ENCODE results near the gene AGPAT1. TPM values are rescaled to one million over a fixed set of nuclear protein-coding genes. Genes with fewer than 3 reads are reported as not detected.

AGPAT1 gene, protein sequence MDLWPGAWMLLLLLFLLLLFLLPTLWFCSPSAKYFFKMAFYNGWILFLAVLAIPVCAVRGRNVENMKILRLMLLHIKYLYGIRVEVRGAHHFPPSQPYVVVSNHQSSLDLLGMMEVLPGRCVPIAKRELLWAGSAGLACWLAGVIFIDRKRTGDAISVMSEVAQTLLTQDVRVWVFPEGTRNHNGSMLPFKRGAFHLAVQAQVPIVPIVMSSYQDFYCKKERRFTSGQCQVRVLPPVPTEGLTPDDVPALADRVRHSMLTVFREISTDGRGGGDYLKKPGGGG
- 17.3 and 24.0 TPM in 2 replicates for total RNA-seq

DNA sequence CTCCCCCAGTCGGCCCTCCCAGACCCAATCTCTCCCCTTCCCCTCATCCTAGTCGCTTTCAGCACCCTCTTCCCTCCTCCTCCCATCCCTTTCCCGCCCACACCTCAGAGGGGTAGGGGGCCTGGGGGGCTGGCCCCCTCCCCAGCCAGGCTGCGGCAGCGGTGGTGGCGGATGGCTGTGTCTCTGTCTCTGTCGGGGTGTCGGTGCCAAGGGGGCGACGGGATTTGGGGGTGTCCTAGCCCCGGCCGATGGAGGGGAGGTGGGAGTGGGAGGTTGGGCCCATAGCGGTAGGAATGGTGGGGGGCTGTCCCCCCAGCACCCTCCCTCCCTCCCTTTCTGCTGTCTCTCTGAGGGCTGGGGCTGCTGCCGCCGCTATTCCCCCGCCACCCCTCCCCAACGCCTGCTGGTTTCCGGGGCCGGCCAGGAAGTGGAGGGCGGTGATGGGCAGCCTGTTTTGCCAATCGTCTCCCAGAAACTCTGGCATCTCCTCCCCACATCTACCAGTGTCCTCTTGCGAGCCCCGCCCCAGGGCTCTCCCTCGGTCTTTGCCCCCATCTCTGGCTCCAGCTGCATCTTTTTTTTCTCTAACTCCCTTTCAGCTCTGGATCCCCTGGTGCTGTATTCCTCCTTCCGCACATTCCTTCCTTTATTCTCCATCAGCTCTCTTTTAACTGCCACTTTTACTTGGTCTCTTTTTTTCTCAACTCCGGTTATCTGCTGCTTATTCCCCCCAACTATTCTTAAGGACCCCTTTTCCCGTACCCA lies at the start of gene AGPAT1:
Gene AGPAT1, minus strand, starts transcription at position 374 of the 765 bp plus-strand sequence. CDS start 4,588 bp downstream, outside the sequence.

DNA sequence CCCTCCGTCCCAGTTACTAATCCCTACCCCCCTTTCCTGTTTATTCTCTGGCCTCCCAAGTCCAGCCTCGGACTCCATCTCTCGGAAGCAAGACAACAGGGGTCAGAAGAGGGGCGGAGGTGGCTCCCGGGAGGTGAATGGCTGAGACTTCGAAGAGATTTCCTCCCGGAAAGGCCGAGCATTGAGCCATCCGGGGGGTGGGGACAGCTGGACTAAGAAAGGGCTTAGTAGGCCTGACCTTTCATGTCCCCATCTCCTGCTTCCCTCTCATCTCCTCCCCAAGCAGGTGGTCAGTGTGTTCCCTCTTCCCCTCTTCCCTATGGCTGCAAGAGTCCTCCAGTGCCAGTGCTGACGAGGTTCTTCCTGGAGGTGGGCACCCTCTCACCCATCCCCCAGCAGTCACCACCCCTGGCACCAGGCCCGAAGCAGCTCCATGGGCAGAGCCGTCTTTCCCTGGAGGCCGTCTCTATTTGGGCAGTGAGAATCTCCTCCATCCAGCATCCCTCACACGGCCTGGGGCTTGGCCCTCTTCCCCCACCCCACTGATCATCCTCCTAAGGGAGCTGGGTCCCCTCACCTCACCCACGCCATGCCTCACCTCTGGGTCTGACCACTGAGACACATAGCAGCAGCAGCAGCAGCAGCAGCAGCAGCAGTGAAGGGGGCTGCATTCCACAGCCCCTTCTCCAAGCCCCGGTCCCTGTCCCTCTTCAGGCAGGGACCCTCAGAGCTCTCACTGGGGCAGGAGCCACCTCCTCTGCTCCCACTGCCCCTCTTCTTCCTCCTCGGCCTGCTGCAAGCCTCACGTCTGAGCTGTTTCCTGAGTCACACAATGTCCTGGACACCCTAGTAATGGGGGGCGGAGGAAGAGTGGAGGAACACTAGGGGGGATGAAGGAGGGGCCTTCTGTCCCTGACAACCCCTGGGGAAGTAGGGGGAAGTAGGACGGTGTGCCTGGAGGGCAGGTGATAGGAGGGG lies 47.7 kb upstream of the AGPAT1 start, which contains the start of gene NOTCH4:
Gene NOTCH4, minus strand, starts transcription at position 810 of the 978 bp plus-strand sequence. Its CDS starts 139 bp downstream, at position 671.

DNA sequence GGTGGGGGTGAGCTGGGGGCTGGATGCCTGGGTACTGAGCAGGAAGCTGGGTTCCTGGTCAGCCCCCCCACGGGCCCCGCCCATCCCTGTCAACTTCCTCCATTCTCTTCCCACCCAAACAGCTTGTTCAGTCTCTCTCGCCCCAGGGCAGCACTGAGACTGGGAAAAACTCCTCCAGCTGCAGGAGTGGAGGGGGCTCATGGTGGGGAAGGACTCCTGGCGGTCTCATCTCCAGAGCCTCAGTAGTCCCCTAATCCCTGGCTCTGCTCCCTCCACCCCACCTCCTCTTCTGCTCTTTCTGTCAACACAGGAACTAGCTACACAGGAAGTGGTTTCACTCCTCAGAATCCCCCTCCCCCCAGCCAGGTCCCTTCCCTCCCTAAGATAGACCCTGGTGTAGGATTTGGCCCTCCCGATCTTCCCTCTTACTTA lies 16.7 kb upstream of the AGPAT1 start, which contains the start of gene GPSM3:
Gene GPSM3, minus strand, starts transcription at position 36 of the 432 bp plus-strand sequence. CDS start 130 bp downstream, outside the sequence.

DNA sequence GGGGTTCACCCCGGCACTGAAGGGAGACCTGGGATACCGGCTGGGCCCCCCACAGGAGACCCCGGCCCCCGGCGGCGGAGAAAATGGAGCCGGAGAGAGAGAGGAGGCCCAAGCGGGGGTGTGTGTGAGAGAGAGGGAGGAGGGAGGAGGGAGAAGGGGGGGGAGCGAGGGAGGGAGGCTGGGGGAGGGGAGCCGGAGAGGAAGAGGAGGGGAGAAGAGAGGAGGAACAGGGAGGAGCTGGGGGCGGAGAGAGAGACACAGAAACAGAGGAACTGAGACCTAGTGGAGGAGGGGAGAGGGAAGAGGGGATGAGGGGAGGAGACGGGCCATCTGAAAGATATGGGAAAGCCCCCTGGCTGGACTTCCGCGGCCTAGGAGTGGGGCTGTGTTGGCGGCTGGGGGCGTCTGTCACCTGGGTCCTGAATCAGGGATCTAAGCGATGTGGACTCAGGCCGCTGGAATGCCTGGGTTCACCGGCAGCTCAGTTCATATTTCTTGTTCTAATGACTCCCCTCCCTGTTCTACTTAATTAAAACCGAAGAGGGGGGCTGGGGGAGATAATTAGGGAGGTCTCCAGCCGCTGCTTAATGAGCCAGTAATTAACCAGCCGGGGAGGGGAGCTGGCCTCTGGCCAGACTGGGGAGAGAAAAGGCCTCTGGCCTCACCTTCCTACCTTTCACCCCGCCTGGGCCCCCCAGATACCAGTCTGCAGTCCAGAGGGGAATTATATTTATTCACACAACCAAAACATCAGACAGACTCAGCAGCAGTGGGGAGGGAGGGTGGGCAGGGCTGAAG lies 14.4 kb upstream of the AGPAT1 start, which contains the start of gene PBX2:
Gene PBX2, minus strand, starts transcription at position 149 of the 798 bp plus-strand sequence. CDS start 287 bp downstream, outside the sequence.

DNA sequence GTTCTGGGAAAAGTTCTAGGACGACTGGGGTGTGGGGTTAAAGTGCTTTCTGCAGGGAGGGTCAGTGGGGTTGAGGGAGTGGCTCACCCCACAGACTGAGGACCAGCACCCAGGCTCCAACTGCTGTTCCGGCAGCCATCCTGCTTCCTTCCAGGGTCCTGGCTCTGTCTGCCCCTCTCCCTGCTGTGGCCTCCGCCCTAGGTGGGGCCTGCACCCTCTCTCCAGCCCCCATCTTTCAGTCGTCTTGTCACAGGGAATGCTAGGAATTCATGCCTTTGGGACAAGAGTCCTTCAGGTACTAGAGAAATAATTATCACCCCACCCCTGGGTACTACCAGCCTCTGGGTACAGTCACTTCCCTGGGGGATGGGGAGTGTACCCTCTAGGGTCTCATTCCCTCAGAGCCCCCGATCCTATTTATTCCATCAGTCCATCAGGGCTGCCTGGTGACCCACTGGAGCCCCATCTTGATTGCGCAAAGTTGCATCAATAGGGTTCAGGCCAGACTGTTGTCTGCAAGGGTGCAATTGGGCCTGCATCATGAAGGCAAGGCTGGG lies 8.3 kb upstream of the AGPAT1 start, which contains the start of gene AGER:
Gene AGER, minus strand, starts transcription at position 170 of the 557 bp plus-strand sequence. Its CDS starts 31 bp downstream, at position 139.

DNA sequence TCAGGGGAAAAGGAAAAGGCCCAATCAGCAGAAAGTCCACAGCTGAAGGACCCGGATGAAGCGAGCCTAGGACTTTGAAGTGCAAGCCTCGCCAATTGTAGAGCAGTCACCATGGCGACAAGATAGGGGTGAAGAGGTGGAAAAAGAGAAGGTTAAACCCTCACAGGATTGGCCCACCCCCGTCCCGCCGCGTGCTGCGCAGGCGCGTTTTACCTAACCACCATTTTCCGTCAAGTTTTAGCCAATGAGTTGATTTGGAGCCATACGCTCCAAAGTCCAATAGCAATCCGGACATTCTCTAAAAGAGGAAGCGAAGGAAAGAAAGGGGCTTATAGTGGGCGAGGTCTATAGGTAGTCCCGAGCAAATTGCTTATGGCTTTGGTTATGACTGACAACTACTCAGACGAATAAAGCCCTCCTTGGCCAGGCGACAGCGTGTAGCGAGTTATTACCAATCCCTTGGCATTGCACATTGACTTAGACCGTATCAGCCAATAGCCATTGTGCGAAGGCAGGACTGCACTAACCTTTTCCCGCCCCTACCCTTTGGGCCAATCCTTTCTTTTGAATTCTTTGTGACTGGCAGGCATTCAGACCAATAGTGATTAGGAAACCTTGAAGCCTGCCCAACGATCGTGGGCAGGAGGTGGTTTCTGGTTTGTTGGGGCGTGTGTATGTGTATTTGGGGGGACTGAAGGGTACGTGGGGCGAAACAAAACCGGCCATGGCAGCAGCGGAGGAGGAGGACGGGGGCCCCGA lies 2.1 kb upstream of the AGPAT1 start, which contains the start of gene RNF5:
Gene RNF5, plus strand, starts transcription at position 618 of the 759 bp plus-strand sequence. Its CDS starts 107 bp downstream, at position 725.

DNA sequence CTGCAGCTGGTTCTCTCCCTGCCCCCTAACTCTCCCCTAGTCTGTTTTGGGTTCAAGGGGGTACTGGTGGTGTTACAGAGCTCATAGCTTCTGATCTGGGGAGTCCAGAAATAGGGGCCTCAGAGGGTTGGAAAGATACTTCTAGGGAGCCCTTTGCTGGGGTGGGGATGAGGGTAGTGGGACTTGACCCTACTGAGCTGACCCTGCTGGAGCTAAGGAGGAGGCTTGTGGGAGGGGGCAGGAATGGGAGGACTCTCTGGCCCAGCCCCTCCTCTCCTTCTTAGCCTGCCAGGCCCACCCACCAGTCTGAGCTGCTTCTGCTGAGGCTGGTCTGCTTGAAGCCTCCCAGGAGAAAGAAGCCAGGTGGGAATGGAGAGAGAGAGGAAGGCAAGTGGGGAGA lies 11.6 kb downstream of the AGPAT1 start, which contains the start of gene EGFL8:
Gene EGFL8, plus strand, starts transcription at position 301 of the 400 bp plus-strand sequence. CDS start 1,571 bp downstream, outside the sequence.

DNA sequence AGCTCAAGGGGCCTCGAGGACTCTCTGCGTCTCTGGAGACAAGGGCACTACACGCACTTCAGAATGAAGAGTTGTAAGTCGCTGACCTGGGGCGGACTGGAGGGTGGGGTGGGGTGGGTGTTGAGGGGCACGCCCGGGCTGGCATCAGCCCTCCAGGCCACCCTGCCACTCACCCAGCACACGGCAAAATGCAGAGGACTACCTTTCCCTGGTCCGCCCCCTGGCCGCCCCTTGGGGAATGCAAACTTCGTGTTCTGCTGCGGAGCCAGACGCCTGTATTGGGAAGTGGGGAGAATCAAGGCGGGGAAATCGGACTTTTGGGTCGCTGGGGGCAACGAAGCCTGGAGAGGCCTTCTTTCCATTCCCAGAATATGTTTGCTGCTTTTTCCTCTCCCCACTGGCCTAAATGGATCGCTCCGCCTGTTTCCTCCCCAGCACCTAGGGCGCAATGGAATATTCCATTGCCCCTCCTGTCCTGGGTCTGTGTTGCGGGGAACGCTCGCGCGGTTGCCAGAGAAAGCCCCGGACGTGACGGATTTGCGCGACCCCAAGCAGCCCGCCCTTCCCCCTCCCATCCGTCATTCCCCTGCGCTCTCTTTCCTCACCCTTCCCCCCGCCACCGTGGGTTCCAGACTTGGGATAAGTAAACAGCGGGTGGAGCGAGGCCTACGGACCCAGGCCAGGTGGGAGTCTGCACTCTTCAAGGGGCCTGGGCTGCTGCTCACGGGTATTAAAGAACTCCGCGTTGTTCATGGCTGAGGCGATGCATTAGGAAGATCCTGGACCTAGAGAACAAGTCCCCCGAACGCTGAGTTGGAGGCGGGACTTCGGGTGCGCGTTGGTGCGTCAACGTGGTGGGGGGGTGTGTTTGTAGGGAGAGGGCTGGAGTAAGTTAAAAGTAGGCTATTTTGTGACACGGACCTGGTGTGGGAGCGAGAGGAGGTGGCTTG lies 22.0 kb downstream of the AGPAT1 start, which contains the start of gene PPT2:
Gene PPT2, plus strand, starts transcription at position 578 of the 950 bp plus-strand sequence. CDS start 454 bp downstream, outside the sequence.

DNA sequence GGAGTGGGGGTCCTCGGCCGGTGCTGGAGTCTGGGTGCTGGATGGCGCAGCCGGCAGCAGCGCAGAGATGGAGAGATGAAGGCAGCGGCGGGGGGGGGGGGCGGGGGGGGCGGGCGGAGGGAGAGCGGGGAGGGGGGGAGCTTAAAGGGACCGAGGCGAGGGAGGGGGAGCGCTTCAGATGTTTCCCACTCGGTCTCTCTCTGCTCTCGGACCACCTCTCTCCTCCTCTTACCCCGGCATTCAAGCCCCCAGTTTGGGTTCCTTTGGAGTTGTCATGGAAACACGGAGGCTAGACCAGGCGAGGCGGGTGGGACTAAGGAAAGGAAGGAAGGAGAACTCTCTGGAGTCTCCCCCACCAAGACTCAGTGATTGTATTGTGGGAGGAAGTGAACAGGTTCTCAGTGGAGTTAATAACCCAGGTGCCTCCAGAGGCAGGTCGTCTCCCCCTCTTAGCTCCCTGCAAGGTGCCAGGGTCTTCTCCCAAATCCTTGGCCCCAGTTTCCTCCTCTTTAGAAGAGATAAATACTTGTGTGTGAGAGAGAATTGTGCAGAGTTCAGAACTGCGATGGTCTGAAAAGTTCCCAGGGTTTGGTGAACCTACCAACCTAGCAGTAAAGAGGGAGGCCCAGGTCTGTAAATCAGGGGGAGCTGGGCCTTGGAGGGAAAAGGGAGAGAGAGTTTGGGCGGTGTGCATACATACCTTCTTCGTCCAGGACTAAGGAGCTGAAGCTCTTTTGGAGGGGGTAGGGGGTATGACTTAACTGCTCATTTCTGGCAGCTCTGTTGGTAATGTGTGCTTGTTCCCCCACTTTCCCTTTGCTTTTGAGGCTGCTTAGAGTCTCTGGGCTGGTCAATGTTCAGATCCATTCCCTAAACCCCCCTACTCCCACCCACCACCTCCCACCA lies 23.8 kb downstream of the AGPAT1 start, which contains the start of gene PRRT1:
Gene PRRT1, minus strand, starts transcription at position 77 of the 906 bp plus-strand sequence. CDS start 112 bp downstream, outside the sequence.

DNA sequence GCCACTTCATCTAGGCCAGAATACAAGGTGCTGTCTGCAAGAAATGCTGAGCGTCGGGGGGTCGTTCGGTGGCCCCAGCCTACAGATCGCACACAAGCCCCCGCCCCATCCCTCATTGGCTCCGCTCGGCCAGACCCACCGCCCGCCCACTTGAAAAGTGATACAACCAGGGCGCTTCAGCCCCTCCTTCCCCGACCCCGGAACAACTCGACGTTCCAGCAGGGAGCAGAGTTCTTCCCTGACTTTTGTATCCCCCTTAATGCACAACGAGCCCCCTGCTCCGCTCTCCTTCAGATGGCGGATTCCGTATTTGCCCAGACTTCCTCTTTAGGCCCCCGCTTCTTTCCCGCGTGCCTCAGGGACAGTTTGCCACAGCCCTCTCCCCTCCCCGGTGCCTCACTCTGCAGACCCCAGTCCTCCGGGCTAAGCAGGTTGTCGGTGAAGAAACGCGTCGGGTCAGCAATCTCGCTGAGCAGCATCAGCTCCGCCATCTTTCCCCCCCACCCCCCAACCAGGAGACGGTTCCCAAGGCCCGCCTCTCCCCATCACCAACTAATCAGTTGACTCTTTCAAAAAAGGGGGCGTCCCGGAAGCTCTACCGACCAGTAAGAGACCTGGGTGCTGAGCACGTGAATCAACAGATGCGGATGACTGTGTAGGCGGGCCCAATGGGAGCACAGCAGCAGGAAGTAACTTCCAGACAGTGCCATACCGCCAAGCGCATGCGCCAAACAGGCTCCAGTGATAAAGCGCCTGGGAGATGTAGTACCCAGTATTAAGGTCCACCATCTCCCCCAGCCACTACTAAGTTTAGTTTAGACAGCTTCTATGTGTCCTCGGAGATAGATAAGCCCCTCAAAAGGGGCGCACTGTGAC lies 47.9 kb downstream of the AGPAT1 start, which contains the start of gene ATF6B:
Gene ATF6B, minus strand, starts transcription at position 530 of the 876 bp plus-strand sequence. Its CDS starts 39 bp downstream, at position 491.

Small RNA genes lying within 50 kb of the gene (small RNA-seq; reads per million reads assigned to genes)
- gene AL662884.1 (not detected), gene MIR6833 (not detected)

Other genes starting within 250 kb of the AGPAT1 start
- not detected in 2 replicates for gene C2, start 248.4 kb downstream of the AGPAT1 start, total RNA-seq
- 1.3 TPM in 2 replicates for gene CFB, start 230.0 kb downstream of the AGPAT1 start, total RNA-seq
- 99.7 and 101 TPM in 2 replicates for gene NELFE, start 217.1 kb downstream of the AGPAT1 start, total RNA-seq
- 38.3 and 43.7 TPM in 2 replicates for gene SKIC2, start 216.9 kb downstream of the AGPAT1 start, total RNA-seq
- gene DXO, start 203.9 kb downstream of the AGPAT1 start, total RNA-seq, result 13.2 and 14.2 TPM in 2 replicates
- 0.86 and 1.6 TPM in 2 replicates for gene C4A, start 194.0 kb downstream of the AGPAT1 start, total RNA-seq
- 0.43 and 1.9 TPM in 2 replicates for gene C4B, start 161.3 kb downstream of the AGPAT1 start, total RNA-seq
- gene CYP21A2, start 137.7 kb downstream of the AGPAT1 start, total RNA-seq, result not detected in 2 replicates
- 0.13 and 2.1 TPM in 2 replicates for gene TNXB, start 66.7 kb downstream of the AGPAT1 start, total RNA-seq
- gene ATF6B, start 47.8 kb downstream of the AGPAT1 start, total RNA-seq, result 33.1 and 38.4 TPM in 2 replicates
- 5.2 and 6.7 TPM in 2 replicates for gene FKBPL, start 45.8 kb downstream of the AGPAT1 start, total RNA-seq
- 0.14 TPM in 1 of 2 replicates, not detected in the other for gene PRRT1, start 24.1 kb downstream of the AGPAT1 start, total RNA-seq
- gene PPT2, start 21.9 kb downstream of the AGPAT1 start, total RNA-seq, result 32.7 and 42.2 TPM in 2 replicates
- gene EGFL8, start 11.5 kb downstream of the AGPAT1 start, total RNA-seq, result 1.1 and 1.2 TPM in 2 replicates
- 28.9 and 42.6 TPM in 2 replicates for gene RNF5, start 2.3 kb upstream of the AGPAT1 start, total RNA-seq
- gene AGER, start 8.2 kb upstream of the AGPAT1 start, total RNA-seq, result 0.27 and 0.36 TPM in 2 replicates
- 41.5 and 43.2 TPM in 2 replicates for gene PBX2, start 14.1 kb upstream of the AGPAT1 start, total RNA-seq
- 7.6 and 11.6 TPM in 2 replicates for gene GPSM3, start 16.6 kb upstream of the AGPAT1 start, total RNA-seq
- 32.6 and 103 TPM in 2 replicates for gene NOTCH4, start 48.0 kb upstream of the AGPAT1 start, total RNA-seq
- not detected in 2 replicates for gene TSBP1, start 195.8 kb upstream of the AGPAT1 start, total RNA-seq
- not detected in 2 replicates for gene BTNL2, start 231.1 kb upstream of the AGPAT1 start, total RNA-seq